ENCODE results near the gene CTXND1.

The CTXND1 gene

GRCh38 chr15:80179025-80179759 lies 72.8 kb downstream of the CTXND1 start:
- no peak for DNase-seq

- no peak for DNase-seq
Measured at GRCh38 chr15:80177156-80177555, 74.9 kb downstream of the CTXND1 start.

GRCh38 chr15:80176443-80176842 lies 75.6 kb downstream of the CTXND1 start:
- DNase-seq: no peak

GRCh38 chr15:80175436-80175835 lies 76.6 kb downstream of the CTXND1 start:
- DNase-seq: no peak

GRCh38 chr15:80174017-80174746 lies 77.8 kb downstream of the CTXND1 start:
- DNase-seq: no peak

GRCh38 chr15:80173022-80173759 lies 78.8 kb downstream of the CTXND1 start:
- DNase-seq: peak; percentile 53

DNA sequence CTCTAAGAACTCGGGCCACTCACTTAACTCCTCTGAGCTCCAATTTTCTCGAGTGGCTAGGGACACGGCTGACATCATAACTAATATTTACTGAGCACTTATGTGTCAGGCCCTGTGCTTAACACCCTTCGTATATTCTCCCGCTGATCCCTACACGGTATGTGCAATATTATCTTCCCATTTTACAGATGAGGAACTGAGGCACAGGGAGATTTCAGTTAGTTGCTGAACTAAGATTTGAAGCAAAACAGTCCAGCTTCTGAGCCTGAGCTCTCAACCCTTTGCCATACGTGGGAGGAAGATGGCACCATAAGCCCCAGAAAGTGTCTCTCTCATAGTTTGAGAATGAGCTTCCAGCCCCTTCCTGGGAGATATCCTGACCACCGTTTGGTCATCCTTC lies 79.6 kb downstream of the CTXND1 start:
- no peak for DNase-seq

DNA sequence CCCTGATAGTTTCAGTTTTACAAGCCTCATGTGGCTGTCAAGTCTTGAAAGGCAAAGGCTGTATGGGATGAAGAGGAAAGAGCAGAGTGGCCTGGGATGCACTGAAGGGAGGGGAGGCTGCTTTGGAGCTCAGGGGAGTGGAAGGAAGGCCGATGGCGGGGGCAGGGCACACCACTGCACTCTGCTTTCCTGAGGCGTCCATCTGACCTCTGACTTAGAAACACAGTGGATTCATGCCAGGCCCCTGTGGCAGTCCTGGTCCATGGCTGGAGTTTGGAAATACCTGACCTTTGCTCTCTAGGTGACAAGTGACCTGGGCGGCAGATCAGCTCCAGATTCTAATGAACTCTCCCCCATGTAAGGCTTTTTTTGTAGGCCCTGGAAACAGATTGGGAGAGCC lies 80.2 kb downstream of the CTXND1 start:
- no peak for DNase-seq

GRCh38 chr15:80170596-80170995 lies 81.4 kb downstream of the CTXND1 start:
- DNase-seq: no peak

- DNase-seq: no peak
Measured at GRCh38 chr15:80169768-80170357, 82.2 kb downstream of the CTXND1 start.

GRCh38 chr15:80168421-80168820 lies 83.6 kb downstream of the CTXND1 start:
- DNase-seq: no peak

- DNase-seq: no peak
Measured at GRCh38 chr15:80167936-80168335, 84.1 kb downstream of the CTXND1 start.

DNA sequence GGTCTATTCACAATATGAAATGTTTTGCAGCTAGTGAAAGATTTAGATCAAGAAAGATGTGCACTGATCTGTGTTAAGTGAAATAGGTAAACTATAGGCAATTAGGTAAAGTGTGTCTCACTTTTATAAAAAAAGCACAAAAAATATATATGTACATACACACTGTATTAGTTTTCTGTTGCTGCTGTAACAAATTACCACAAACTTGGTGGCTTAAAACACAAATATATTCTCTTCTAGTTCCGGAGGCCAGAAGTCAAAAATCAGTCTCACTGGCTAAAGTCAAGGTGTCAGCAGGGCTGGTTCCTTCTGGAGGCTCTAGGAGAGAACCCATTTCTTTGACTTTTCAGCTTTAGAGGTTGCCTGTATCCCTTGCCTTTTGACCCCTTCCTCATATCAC lies 88.1 kb downstream of the CTXND1 start:
- no peak for DNase-seq

DNA sequence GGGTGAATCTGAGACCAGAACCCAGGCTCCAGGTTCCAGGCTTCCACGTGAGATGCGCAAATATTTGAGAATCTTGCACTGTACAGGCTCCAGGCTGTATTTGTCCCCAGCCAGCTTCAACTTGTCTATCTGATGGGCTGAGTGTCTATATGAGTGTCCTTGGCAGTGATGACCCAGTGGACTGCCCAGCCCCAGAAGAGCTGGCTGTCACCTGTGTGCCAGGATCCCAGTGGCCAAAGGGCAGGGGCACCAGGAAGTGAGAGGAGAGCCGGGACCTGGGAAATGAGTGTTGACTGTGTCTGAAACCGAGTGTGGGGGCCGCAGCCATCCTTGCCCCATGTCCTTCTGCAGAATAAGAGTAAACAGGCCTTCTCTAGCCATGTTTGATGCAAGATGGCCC lies 88.8 kb downstream of the CTXND1 start:
- DNase-seq: no peak

- no peak for DNase-seq
Measured at GRCh38 chr15:80162059-80162554, 89.9 kb downstream of the CTXND1 start.

GRCh38 chr15:80161468-80162016 lies 90.5 kb downstream of the CTXND1 start:
- no peak for DNase-seq

GRCh38 chr15:80160570-80161156 lies 91.3 kb downstream of the CTXND1 start:
- DNase-seq: no peak

DNA sequence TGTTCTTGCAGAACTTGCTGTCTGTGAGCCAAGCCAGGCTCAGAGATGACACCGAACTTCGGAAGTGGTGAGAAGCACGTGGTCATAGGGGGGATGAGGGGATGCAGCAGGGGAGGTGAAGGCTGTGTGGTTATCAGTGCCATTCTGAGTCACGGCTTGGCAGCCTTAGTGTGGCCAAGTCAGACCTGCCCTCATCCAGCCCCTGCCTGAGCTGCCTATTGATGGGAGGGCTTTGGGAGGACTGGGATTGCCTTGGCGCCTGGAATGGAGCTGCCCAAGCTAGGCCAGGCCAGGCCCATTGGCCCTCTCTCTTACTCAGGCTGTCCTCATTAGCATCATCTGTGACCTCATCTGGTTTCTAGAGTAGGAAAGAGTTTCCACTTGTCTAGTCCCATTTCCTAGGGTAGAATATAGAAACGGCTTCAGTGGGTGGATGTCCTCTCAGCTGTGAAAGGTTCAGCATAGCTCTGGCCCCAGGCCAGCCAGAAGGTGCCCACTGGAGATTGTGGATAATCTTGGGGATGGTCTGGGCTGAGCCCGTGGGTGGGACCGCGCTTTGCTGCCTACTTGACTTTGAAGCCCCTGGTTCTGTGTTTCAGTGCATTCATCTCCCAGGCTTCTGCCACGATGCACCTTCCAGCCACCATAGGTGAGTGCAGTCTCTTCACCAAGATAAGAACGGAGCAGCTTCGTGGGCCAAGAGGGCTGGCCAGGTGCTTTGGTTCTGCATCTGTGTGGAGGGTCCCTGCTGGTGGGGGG lies 92.0 kb downstream of the CTXND1 start:
- DNase-seq: no peak

DNA sequence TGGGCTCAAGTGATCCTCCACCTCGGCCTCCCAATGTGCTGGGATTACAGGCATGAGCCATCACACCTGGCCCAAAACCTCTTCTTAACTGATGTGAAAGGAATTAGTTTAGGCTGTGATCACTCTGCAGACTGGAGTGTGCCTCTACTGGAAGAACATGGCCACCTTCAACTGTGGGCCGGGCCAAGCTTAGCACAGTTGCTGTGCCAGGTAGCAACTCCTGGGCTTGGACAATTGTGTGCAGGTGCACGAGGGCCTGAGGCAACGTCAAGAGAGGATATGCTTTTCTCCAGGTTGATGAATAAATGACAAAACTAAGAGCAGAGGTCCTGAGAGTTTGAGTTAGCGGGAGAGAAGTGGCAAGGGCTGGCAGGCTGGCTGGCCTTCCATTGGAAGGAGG lies 92.7 kb downstream of the CTXND1 start:
- DNase-seq: no peak

- DNase-seq: no peak
Measured at GRCh38 chr15:80157215-80157614, 94.8 kb downstream of the CTXND1 start.

DNA sequence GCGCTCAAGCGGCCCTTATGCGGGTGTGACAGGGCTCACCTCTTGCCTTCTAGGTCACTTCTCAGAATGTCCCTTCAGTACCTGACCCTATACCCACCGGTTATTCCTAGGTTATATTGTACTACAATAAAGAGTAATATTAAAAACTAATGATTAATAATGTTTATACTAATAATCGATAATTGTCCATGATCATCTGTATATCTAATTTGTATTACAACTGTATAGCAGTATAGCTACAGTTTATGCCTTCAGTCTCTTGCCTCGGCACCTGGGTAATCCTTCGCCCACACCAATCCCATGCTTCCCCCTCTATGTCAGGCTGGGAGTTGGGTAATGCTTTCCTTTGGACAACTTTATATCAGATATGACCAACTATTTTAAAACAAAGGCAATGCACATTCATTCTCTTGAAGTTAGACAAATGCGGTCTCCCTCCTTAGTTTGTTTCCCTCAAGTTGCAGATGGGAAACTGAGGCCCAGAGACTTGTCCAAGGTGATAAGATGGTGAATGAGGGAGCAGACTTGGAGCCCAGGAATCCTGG lies 95.8 kb downstream of the CTXND1 start:
- DNase-seq: no peak

Data from NCI-H146 (cell line).